ENCODE results near the gene MYO9B.

Gene MYO9B

DNA sequence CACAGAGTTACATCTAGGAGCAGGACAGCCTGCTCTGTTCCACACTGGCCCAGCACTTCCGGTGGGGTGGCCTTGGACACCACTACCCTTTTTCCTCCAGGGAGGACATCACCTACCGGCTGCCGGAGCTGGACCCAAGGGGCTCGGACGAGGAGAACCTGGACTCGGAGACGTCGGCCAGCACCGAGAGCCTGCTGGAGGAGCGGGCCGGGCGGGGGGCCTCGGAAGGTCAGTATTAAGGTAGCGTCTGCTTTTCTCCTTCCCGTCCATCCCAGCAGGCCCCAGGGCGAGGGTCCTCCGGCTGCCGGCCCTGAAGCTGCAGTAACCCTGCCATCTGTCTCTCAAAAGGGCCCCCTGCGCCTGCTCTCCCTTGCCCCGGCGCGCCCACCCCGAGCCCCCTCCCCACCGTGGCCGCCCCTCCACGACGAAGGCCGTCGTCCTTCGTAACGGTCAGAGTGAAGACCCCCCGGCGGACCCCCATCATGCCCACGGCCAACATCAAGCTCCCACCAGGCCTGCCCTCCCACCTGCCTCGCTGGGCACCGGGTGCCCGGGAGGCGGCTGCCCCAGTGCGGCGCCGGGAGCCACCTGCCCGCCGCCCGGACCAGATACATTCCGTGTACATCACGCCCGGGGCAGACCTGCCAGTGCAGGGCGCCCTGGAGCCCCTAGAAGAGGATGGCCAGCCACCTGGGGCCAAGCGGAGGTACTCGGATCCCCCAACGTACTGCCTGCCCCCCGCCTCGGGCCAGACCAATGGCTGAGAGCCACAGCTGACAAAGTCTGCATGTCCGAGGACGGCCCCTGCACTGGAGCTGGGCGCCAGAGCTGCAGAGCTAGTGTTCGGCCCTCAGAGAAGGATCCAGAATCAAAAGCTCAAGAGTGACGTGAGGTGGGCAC is 136.2 kb downstream of the MYO9B start:
- H3K4me3 ChIP-seq (ENCODE audit: low read depth in 1 of 2, low read length in 1 of 2): no peak overlapping the region
- H3K4me1 ChIP-seq (ENCODE audit: control insufficient read depth in 1 of 2, insufficient read depth in 1 of 2, low read depth in 1 of 2, low read length in 1 of 2): peaks cover 12 to 13% of the 10 kb centered on the region in 2 experiments
- no peaks in the 10 kb centered on the region for H3K27me3 ChIP-seq
- peaks cover 68% of the 10 kb centered on the region for H3K36me3 ChIP-seq
- no peak overlapping the region for H3K27ac ChIP-seq
- TF ChIP-seq CTCF (IDR thresholded peaks at IDR 0.05): no peak
- no peaks in the 10 kb centered on the region for H3K9me3 ChIP-seq

GRCh38 chr19:17213334-17213733 is 137.8 kb downstream of the MYO9B start:
- Histone ChIP-seq H3K27me3 (no peaks in the 10 kb centered on the region), H3K27ac (peak overlapping the region; percentile 59), H3K36me3 (peaks cover 55% of the 10 kb centered on the region), H3K4me1 (ENCODE audit: control insufficient read depth in 1 of 2, insufficient read depth in 1 of 2, low read depth in 1 of 2, low read length in 1 of 2) (peaks cover 12 to 13% of the 10 kb centered on the region in 2 experiments), H3K9me3 (no peaks in the 10 kb centered on the region), H3K4me3 (ENCODE audit: low read depth in 1 of 2, low read length in 1 of 2) (no peak overlapping the region)
- no peak for TF ChIP-seq CTCF (IDR thresholded peaks at IDR 0.05)

DNA sequence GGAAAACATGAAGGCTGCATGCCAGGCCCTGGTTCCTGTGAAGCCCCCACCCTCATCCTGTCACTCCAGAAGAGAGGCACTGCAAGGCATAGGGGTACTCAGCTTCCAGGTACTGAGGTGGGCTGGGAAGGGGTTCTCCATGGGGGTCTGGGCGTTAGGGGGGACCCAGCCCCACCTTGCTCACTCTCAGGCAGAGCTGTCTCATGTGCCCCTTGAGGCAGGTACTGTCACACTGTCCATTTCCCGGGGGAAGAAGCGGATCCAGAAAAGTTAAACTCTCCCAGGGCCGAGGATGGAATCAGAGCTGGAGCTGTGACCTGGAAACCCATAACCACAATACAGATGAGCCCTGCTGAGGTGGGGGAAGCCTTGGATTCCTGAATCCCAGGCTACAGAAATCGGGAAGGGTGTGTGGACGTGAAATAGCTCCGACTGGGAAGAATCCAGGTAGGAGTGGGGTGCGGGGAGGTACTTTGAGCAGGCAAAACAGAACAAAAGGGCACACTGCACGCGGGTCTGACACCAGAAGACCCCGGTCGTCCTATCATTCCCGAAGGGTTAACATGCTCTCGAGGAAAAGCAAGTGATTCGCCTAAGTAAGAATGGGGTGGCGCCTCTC is 139.0 kb downstream of the MYO9B start:
- H3K4me3 ChIP-seq (ENCODE audit: low read depth in 1 of 2, low read length in 1 of 2): peak overlapping the region; percentile 68 to 82
- H3K36me3 ChIP-seq: peaks cover 46% of the 10 kb centered on the region
- peaks cover 12 to 13% of the 10 kb centered on the region in 2 experiments for H3K4me1 ChIP-seq (ENCODE audit: control insufficient read depth in 1 of 2, insufficient read depth in 1 of 2, low read depth in 1 of 2, low read length in 1 of 2)
- no peaks in the 10 kb centered on the region for H3K27me3 ChIP-seq
- no peaks in the 10 kb centered on the region for H3K9me3 ChIP-seq
- TF ChIP-seq CTCF (IDR thresholded peaks at IDR 0.05): no peak
- H3K27ac ChIP-seq: peak overlapping the region; percentile 94

DNA sequence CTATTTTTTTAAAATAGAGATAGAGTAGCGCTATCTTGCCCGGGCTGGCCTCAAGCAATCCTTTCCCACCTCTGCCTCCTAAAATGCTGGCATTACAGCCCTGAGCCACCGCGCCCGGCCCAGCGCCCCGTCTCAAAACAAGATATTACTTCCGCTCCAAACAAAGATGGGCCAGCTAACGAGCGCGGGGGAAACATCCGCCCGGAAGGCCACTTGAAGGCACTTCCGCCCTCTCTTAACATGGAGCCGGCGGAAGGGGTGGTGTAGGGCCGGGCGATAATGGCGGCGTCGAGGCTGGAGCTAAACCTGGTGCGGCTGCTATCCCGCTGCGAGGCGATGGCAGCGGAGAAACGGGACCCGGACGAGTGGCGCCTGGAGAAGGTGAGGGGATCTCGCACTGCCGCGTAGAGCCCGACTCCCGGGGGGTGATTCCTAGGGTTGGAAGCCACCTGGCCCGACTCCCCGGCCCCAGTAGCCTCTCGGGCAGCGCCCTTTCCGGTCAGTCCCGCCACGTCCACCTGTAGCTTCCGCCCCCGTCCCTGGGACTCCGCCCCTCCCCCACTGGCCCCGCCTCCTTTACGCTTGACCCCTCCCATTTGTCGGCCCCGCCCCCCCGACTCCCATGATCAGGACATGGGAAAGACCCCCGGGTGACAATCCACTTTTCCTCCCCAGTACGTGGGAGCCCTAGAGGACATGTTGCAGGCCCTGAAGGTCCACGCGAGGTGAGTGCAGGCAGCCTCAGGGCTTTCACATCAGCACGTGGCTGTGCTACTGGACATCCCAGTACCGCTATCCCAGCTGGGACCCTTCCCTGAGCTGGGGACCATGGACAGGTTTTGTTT is 139.8 kb downstream of the MYO9B start, which contains the start of gene USE1:
USE1 (plus strand) TSS at position 231 of the 845 bp plus-strand sequence; CDS start at position 280, 49 bp downstream.
- Histone ChIP-seq H3K4me1 (ENCODE audit: control insufficient read depth in 1 of 2, insufficient read depth in 1 of 2, low read depth in 1 of 2, low read length in 1 of 2) (peaks cover 12 to 13% of the 10 kb centered on the region in 2 experiments), H3K9me3 (no peaks in the 10 kb centered on the region), H3K4me3 (ENCODE audit: low read depth in 1 of 2, low read length in 1 of 2) (peak within 1 kb of the TSS; percentile 68 to 82), H3K36me3 (peaks cover 38% of the 10 kb centered on the region), H3K27me3 (no peaks in the 10 kb centered on the region), H3K27ac (peak within 1 kb of the TSS; percentile 94)
- peak; percentile 50 for TF ChIP-seq CTCF (IDR thresholded peaks at IDR 0.05)

- TF ChIP-seq CTCF (IDR thresholded peaks at IDR 0.05): no peak
- Histone ChIP-seq H3K27me3 (no peaks in the 10 kb centered on the region), H3K27ac (peak overlapping the region; percentile 94), H3K9me3 (no peaks in the 10 kb centered on the region), H3K4me3 (ENCODE audit: low read depth in 1 of 2, low read length in 1 of 2) (peak overlapping the region in 1 of 2 experiments; percentile 68), H3K4me1 (ENCODE audit: control insufficient read depth in 1 of 2, insufficient read depth in 1 of 2, low read depth in 1 of 2, low read length in 1 of 2) (peaks cover 12 to 13% of the 10 kb centered on the region in 2 experiments), H3K36me3 (peaks cover 30% of the 10 kb centered on the region)
Measured at GRCh38 chr19:17216058-17216670, 140.6 kb downstream of the MYO9B start.

Measured in neutrophil (primary cell).